Stimulated activated CD4-positive, alpha-beta T cell treated with anti-CD3 and anti-CD28 coated beads, Interleukin-2, amount 100 ng/mL, for 4 hours (primary cell): Measurements from ENCODE around the gene HMX1.

Source experiments
- DNase-seq: peaks from one replicate; pipeline ENCODE4 v3.0.0-alpha.2; 2020; ENCODE audit warnings: low read depth

The HMX1 gene

GRCh38 chr4:8909548-8909947, 37.9 kb upstream of the HMX1 start:
- DNase-seq, result no peak

- no peak for DNase-seq
These were observed 36.7 kb upstream of the HMX1 start for GRCh38 chr4:8908206-8908893.

DNA sequence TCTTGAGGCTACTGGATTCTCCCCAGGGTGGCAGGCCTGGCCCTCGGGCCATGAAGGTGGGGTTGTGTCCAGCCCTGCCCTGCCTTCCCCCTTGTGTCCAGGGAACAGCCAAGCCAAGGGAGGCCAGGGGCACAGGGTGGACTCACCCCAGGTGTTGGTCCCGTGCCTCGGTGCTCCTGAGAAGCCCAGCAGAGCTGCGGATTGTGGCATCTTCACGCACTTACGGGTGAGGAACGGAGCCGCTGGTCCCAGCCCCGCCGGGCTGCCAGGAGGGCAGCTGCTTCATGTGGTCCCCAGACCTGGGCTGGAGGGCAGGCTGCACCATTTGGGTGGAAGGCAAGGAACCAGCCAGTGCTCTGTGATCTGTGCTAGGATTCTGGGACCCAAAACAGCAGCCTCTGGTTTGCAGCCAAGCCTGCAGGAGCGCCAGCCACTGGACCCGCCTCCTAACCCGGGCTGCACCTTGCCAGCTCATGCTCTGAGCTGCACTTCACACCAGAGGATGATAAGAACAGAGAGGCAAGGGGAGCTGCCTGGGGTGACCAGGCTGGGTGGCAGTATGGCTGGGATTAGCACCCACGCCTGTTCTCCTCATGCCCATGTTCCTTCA, 36.1 kb upstream of the HMX1 start:
- no peak for DNase-seq

- no peak for DNase-seq
These were observed 35.5 kb upstream of the HMX1 start for GRCh38 chr4:8906991-8907595.

- no peak for DNase-seq
These were observed 35.0 kb upstream of the HMX1 start for GRCh38 chr4:8906668-8906970.

- DNase-seq, result no peak
These were observed 34.4 kb upstream of the HMX1 start for GRCh38 chr4:8905773-8906667.

- no peak for DNase-seq
These were observed 33.7 kb upstream of the HMX1 start for GRCh38 chr4:8905226-8905772.

GRCh38 chr4:8904666-8905065, 33.0 kb upstream of the HMX1 start:
- DNase-seq, result no peak

- DNase-seq, result no peak
These were observed 32.4 kb upstream of the HMX1 start for GRCh38 chr4:8904041-8904501.

DNA sequence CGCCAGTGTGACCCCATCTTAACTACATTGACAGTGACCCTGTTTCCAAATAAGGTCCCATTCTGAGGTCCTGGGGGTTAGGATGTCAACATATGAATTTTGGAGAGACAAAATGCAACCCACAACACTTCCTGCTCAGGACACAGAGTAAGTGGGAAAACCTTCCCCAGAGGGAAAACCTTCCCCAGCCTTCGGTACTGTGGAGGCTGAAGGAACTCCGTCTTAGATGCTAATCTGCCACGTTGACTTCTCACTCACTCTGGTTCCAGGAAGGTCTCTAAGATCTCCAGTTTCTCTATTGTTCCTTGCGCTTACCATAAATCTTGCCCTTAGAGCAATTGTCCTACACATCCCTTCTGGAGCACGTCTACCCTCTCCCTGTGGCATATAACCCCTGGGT, 29.7 kb upstream of the HMX1 start:
- DNase-seq, result no peak

DNA sequence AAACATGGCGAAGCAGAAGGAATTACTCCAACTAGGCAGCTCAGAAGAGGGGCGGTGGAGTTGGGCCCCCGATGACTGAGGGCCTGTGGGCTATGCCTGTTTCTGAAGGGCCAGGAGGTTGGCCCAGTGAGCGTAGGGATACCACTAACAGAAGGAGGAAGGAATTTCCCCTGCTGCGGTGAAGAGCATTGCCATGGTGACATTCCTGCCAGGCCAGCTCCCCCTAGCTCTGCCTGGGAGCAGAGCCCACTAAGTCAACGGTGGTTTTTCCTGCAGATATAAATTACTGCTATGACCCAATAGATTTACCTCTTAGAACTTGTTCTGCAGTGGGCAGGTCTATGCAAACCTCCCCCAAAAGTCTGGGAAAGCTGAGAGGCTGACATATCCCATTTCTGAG, 28.9 kb upstream of the HMX1 start:
- DNase-seq, result no peak

DNA sequence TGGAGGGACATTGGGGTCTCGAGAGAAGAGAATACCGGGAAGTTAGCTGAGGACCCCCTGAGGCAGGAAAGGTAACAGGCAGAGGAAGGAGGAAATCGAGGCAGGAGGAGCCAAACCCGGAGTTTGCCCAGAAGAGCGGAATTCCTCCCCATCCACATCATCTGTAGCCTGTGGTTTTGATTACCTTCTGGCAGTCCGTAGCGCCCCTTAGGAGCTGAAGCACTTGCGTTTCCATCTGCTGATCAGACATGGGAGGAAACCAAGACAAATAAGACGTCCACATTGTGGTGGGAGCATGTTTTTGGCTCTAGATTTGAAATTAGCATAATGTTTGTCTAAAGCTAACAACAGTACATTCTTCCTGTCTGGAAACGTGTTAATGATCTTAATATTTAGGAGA, 26.8 kb upstream of the HMX1 start:
- no peak for DNase-seq

- DNase-seq, result no peak
These were observed 25.9 kb upstream of the HMX1 start for GRCh38 chr4:8897251-8898167.

- no peak for DNase-seq
These were observed 24.9 kb upstream of the HMX1 start for GRCh38 chr4:8896506-8896905.

DNA sequence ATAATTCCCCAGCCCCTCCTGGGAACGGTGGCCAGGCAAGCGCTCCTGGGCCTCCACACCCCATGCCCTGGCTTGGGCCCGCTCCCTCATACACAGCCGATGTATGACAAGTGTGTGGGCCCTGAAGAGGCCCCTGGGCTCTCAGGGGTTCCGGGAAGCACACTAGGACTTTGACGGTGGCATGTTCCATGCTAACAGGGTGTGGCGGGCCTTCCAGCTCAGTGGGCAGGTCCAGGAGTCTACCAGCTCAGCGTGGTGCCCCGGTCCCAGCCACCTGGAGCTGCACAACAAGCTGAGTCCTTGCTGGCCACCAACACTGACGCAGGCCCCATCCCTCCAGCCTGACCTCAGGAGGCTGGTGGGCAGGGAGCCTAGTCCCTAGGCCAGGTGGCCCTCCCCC, 24.4 kb upstream of the HMX1 start:
- DNase-seq, result no peak

GRCh38 chr4:8895295-8895694, 23.7 kb upstream of the HMX1 start:
- no peak for DNase-seq

GRCh38 chr4:8894424-8894816, 22.8 kb upstream of the HMX1 start:
- no peak for DNase-seq

DNA sequence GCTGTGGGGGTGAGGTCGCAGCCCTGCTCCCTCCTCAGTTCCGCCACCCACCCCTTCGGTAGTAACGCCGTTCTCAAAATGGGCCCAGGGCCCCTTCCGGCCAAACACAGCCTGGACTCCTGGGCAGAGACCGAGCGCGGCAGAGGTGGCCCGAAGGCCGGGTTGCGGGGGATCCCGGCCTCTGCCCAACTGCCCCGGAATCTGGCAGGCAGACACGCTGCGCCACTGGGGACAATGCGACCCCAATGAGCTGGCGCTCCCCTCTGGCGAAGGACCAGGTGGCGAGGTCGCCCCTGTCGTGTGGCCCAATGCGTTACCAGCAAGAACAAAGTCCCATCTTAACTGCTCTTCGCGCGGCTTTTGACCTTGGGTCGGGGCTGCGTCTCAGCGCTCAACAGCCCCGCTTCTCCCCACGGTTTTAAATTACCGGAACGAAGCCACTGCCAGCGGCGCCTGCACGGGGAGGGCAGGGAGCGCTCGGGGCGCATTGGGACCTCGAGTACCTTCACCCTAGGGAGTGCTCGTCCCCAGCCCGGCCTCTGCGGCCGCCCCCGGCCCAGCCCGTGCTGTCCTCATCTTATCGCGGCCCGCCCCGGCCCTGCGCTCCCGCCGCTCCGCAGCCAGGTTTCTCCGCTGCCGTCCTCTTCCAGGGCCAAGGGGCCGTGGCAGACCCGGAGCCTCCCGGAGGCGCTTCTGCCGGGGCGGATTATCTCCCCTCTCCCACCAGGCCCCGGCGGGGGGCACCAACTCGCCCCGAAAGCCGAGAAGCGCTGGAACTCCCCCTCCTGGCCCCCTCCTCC, 22.2 kb upstream of the HMX1 start:
- no peak for DNase-seq

GRCh38 chr4:8893227-8893623, 21.6 kb upstream of the HMX1 start:
- DNase-seq, result no peak

DNA sequence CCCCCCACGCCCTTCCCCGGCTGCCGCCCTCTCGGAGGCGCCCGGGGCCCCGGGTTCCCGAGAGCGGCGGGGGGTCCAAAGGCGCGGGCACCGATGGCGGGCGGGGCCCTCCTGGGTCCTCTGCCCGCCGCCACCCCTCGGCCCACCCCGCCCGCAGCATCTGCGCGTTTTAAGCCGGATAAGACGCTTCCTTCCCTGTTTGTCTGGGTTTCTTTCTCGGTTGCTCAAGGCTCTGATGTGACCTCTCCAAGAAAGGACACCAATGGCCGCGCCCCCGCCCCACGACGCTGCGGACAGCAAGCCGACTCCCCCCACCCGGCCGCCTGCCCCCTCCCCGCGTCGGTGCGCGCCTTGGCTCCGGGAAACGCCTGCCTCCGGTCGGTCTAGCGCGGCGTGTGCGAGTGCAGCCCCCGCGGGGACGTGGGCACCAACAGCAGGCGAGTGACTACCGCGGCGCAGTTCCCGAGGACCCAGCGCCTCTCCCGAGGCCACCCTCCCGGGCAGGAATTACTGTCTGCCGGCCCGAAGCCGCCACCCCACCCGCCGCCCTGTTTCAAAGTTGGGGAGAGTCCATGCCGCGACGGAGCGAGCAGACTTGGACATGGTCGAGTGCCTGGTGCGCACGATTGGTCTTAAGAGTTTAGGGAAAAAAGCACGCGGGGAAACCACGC, 21.1 kb upstream of the HMX1 start:
- DNase-seq, result no peak
